Erythroblast (primary cell): ENCODE data around the gene DDX55.

Experiments used
- GATA1 ChIP-seq: IDR thresholded peaks from 2 replicates; pipeline ENCODE4 v1.6.1; 2011; ENCODE audit warnings: low read depth, mild to moderate bottlenecking, control low read depth, low read length, moderate library complexity
- POLR2A ChIP-seq: IDR thresholded peaks from 2 replicates; pipeline ENCODE4 v1.6.1; 2011; ENCODE audit warnings: mild to moderate bottlenecking, low read length

GRCh38 chr12:123657211-123657610, 55.3 kb downstream of the DDX55 start:
- no peak for TF ChIP-seq POLR2A
- TF ChIP-seq GATA1, result no peak
